Activated CD8-positive, alpha-beta memory T cell treated with anti-CD3 and anti-CD28 coated beads for 36 hours (primary cell): ENCODE measurements around the gene NKX2-4. TPM values are rescaled to one million over a fixed set of nuclear protein-coding genes. Genes with fewer than 3 reads are reported as not detected.
"Not testable (repeated sequence)": the region's sequence is repeated elsewhere in the genome, so short reads cannot be mapped to it uniquely, and the experiment has no call there.

ENCODE experiments used
- CTCF ChIA-PET: fragments of 350-600 bp; sonication (Branson Sonifier 250); formaldehyde crosslinking; loops from one replicate; lab custom pipeline; 2021; ENCODE audit warnings: antibody characterized with exemption; lab: Charles Lee
- POLR2A ChIA-PET: fragments of 350-600 bp; sonication (Branson Sonifier 250); formaldehyde crosslinking; loops from one replicate; lab custom pipeline; 2021; ENCODE audit warnings: antibody characterized with exemption; lab: Charles Lee
- total RNA-seq, 2 experiments: library from RNA; stranded (reverse); gene quantifications; one replicate each; pipeline ENCODE4 v1.2.3, GENCODE V29; 2021

Gene NKX2-4
- not detected for total RNA-seq

GRCh38 chr20:21397341-21398108 is at the start of gene NKX2-4:
Gene NKX2-4 (minus strand): TSS chr20:21397526. CDS start chr20:21397399, 127 bp downstream.
- CTCF ChIA-PET = interaction anchor here (0.7 kb wide), 1 partner anchor 180 kb away, joined by 4 read pairs; no protein-coding TSS in a partner anchor
- POLR2A ChIA-PET = no interaction called here

GRCh38 chr20:21437816-21438215 is 40.5 kb upstream of the NKX2-4 start:
- CTCF ChIA-PET = no interaction called here
- POLR2A ChIA-PET = no interaction called here

- ChIA-PET CTCF (no interaction called here), POLR2A (no interaction called here)
Measured at GRCh38 chr20:21437248-21437647, 39.9 kb upstream of the NKX2-4 start.

GRCh38 chr20:21436205-21436604 is 38.9 kb upstream of the NKX2-4 start:
- CTCF ChIA-PET = no interaction called here
- POLR2A ChIA-PET = no interaction called here

- POLR2A ChIA-PET = no interaction called here
- CTCF ChIA-PET = no interaction called here
Measured at GRCh38 chr20:21435576-21435975, 38.2 kb upstream of the NKX2-4 start.

GRCh38 chr20:21433329-21433890 is 36.1 kb upstream of the NKX2-4 start:
- CTCF ChIA-PET = no interaction called here
- POLR2A ChIA-PET = no interaction called here

- ChIA-PET POLR2A (no interaction called here), CTCF (no interaction called here)
Measured at GRCh38 chr20:21432911-21433310, 35.6 kb upstream of the NKX2-4 start.

- POLR2A ChIA-PET = no interaction called here
Measured at GRCh38 chr20:21430020-21430419, 32.7 kb upstream of the NKX2-4 start.

GRCh38 chr20:21424846-21425245 is 27.5 kb upstream of the NKX2-4 start:
- ChIA-PET CTCF (no interaction called here), POLR2A (no interaction called here)

More at GRCh38 chr20:21430020-21430419, 32.7 kb upstream of the NKX2-4 start:
- CTCF ChIA-PET = no interaction called here

- CTCF ChIA-PET = not testable (repeated sequence)
Measured at GRCh38 chr20:21423712-21424111, 26.4 kb upstream of the NKX2-4 start.

GRCh38 chr20:21421601-21422236 is 24.4 kb upstream of the NKX2-4 start:
- POLR2A ChIA-PET = no interaction called here
- CTCF ChIA-PET = no interaction called here

More at GRCh38 chr20:21423712-21424111, 26.4 kb upstream of the NKX2-4 start:
- POLR2A ChIA-PET = not testable (repeated sequence)

- CTCF ChIA-PET, POLR2A ChIA-PET: not testable (repeated sequence)
Measured at GRCh38 chr20:21419147-21419546, 21.8 kb upstream of the NKX2-4 start.

GRCh38 chr20:21413996-21414395 is 16.7 kb upstream of the NKX2-4 start:
- POLR2A ChIA-PET, CTCF ChIA-PET: not testable (repeated sequence)

GRCh38 chr20:21411725-21412124 is 14.4 kb upstream of the NKX2-4 start:
- POLR2A ChIA-PET = no interaction called here
- CTCF ChIA-PET = no interaction called here

GRCh38 chr20:21399005-21399475 is 1.7 kb upstream of the NKX2-4 start:
- ChIA-PET CTCF (no interaction called here), POLR2A (no interaction called here)

- ChIA-PET CTCF (interaction anchor here (0.7 kb wide), 1 partner anchor 181 kb away, joined by 4 read pairs; no protein-coding TSS in a partner anchor), POLR2A (no interaction called here)
Measured at GRCh38 chr20:21398109-21399004, 1.0 kb upstream of the NKX2-4 start.

GRCh38 chr20:21396599-21397340 is 556 bp downstream of the NKX2-4 start:
- CTCF ChIA-PET = no interaction called here
- POLR2A ChIA-PET = no interaction called here

- POLR2A ChIA-PET = no interaction called here
Measured at GRCh38 chr20:21395666-21396598, 1.4 kb downstream of the NKX2-4 start.

More at GRCh38 chr20:21395666-21396598, 1.4 kb downstream of the NKX2-4 start:
- CTCF ChIA-PET = interaction anchor here (1.1 kb wide), 1 partner anchor 160 kb away, joined by 4 read pairs; no protein-coding TSS in a partner anchor
